Measurements from ENCODE around the gene HSPA1L.

DNA sequence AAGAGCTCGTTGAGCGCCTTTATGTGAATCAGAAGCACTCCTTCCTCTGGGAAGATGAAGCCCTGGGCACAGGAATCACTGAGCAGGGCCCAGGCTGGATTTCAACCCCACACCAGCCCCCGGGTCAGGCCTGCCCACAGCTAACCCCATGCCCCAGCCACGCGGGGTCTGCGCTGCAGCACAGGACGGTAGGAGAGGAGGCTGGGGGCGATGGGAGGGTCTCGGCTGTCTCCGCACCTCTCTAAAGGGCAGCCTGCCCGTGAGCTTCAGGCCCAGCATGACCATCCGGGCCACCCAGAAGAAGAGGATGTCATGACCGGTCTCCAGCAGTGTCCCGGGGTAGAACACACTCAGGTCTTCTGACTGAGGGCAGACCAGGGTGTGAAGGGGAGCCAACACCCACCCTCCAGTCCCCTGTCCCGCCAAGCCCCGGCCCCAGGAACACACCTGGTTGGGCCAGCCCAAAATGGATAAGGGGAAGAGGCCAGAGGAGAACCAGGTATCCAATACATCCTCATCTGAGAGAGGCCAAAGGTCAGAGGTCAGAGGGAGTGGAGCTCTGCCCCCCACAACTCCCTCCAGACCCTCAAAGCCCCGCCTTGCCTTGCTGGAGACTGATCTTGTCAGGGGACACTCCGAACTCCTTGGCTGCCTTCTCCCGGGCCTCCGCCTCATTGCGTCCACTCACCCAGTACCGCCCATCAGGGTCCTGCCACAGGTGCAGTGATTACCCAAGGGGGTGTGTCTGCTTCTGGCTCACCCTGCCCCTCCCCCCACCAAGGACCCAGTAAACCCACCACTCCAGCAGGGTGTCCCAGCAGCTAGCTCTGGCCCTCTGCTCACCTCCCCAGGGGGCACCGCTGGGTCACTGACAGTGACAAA lies 33.6 kb downstream of the HSPA1L start:
- TF ChIP-seq, protein P1, sequence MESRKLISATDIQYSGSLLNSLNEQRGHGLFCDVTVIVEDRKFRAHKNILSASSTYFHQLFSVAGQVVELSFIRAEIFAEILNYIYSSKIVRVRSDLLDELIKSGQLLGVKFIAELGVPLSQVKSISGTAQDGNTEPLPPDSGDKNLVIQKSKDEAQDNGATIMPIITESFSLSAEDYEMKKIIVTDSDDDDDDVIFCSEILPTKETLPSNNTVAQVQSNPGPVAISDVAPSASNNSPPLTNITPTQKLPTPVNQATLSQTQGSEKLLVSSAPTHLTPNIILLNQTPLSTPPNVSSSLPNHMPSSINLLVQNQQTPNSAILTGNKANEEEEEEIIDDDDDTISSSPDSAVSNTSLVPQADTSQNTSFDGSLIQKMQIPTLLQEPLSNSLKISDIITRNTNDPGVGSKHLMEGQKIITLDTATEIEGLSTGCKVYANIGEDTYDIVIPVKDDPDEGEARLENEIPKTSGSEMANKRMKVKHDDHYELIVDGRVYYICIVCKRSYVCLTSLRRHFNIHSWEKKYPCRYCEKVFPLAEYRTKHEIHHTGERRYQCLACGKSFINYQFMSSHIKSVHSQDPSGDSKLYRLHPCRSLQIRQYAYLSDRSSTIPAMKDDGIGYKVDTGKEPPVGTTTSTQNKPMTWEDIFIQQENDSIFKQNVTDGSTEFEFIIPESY (IDR thresholded peaks at IDR 0.05; ENCODE audit: extremely low read depth, insufficient replicate concordance, low read length) = no peak
- TF ChIP-seq EZH2phosphoT487 (IDR thresholded peaks at IDR 0.05; ENCODE audit: borderline replicate concordance) = no peak
- TF ChIP-seq CBX3 (IDR thresholded peaks at IDR 0.05; ENCODE audit: low read depth) = no peak
- no peak for TF ChIP-seq POLR2A (IDR thresholded peaks at IDR 0.05; ENCODE audit: borderline replicate concordance, extremely low read depth, insufficient read depth, insufficient read length)
- TF ChIP-seq, protein P2, sequence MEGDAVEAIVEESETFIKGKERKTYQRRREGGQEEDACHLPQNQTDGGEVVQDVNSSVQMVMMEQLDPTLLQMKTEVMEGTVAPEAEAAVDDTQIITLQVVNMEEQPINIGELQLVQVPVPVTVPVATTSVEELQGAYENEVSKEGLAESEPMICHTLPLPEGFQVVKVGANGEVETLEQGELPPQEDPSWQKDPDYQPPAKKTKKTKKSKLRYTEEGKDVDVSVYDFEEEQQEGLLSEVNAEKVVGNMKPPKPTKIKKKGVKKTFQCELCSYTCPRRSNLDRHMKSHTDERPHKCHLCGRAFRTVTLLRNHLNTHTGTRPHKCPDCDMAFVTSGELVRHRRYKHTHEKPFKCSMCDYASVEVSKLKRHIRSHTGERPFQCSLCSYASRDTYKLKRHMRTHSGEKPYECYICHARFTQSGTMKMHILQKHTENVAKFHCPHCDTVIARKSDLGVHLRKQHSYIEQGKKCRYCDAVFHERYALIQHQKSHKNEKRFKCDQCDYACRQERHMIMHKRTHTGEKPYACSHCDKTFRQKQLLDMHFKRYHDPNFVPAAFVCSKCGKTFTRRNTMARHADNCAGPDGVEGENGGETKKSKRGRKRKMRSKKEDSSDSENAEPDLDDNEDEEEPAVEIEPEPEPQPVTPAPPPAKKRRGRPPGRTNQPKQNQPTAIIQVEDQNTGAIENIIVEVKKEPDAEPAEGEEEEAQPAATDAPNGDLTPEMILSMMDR (IDR thresholded peaks at IDR 0.05 in 2 of 3, conservative IDR thresholded peaks at IDR 0.05 in 1 of 3; ENCODE audit: borderline replicate concordance in 1 of 3, insufficient read depth in 1 of 3, low read depth in 2 of 3, low read length in 2 of 3) = no peak
- no peak for TF ChIP-seq ZFX (IDR thresholded peaks at IDR 0.05)
